Medulla oblongata (tissue), 1 donor: ENCODE data around the gene MAN1B1.

ENCODE experiments used
- DNase-seq: peaks from one replicate; pipeline ENCODE4 v3.0.0-alpha.2; 2015; ENCODE audit errors: extremely low spot score

The MAN1B1 gene

GRCh38 chr9:137084526-137084925, 2.3 kb upstream of the MAN1B1 start:
- DNase-seq: no peak

GRCh38 chr9:137085920-137086530, 760 bp upstream of the MAN1B1 start:
- no peak for DNase-seq

DNA sequence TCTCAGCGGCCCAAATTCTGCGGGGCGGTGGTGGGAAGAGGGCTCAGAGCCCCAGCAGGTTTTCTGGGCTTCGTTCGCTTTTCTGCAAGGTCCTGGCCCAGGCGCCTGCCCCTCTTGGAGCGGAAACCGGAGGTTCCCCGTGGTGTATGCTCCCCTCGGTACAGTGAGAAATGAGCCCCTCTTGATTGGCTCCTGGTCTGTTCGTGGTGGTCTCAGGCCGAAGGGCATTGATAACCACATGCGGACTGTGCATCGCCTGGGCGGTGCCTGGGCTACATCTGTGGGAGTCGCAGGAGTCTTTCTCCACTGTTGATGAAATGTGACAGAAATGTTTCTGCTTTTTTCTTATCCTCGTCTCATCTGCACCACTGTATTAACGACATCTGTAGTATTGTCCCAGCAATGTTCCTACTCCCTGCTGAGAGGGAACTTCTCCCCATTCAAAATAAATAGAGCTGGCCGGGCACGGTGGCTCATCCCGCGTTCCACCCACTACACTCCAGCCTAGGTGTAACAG, 682 bp downstream of the MAN1B1 start:
- no peak for DNase-seq

DNA sequence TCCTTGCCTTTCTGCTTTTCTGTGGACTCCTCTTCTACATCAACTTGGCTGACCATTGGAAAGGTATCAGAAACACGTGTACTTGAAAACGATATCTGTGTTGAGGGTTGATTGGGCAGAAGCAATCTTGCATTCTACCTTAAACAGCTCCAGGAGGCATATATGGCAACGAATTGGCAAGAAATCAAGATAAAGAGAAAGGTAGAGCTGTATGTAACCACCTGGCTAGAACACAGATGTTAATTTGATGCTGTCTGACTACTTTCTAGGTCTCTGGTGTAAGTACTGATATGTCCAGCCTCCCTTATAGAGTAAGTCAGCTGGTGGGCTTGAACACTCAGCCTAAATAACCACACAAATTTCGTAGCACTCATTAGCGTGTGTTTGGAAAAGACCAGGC, 1.3 kb downstream of the MAN1B1 start:
- no peak for DNase-seq

- DNase-seq: no peak
Measured at GRCh38 chr9:137089232-137089947, 2.6 kb downstream of the MAN1B1 start.

DNA sequence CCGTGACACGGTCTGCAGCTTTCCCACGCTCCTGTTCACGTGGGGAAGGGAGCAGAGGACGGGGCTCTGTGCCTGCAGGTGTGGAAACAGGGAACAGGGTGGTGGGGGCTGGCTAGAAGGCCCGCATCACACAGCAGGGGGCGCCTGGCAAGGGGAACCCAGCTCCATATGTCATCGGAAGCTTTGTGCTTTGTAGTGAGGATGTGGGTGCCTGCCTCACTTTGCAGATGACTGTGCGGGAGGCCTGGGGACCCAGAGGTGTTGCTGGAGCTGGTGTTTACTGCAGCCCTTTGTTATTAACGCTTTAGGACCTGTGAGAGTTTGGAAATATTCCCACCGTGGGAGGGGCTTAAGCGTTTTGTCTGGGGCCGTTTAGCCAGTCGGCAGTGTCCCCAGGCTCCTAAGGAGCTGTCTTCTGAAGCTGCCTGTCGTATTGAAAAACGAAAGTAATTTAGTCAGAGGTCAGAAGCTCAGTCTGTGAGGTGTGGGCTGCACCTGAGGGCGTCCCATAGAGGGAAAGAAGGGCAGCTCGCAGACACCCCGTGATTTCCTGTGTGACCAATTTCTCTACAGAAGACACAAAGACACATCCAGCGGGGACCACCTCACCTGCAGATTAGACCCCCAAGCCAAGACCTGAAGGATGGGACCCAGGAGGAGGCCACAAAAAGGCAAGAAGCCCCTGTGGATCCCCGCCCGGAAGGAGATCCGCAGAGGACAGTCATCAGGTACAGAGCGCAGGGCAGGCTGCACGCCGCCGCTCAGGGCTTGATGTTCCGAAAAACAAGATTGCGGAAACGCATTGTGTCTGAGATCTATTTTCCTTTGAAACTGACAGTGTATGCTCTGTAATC, 9.1 kb downstream of the MAN1B1 start:
- DNase-seq: no peak

- no peak for DNase-seq
Measured at GRCh38 chr9:137096785-137097546, 10.2 kb downstream of the MAN1B1 start.

GRCh38 chr9:137097761-137098462, 11.1 kb downstream of the MAN1B1 start:
- DNase-seq: no peak

DNA sequence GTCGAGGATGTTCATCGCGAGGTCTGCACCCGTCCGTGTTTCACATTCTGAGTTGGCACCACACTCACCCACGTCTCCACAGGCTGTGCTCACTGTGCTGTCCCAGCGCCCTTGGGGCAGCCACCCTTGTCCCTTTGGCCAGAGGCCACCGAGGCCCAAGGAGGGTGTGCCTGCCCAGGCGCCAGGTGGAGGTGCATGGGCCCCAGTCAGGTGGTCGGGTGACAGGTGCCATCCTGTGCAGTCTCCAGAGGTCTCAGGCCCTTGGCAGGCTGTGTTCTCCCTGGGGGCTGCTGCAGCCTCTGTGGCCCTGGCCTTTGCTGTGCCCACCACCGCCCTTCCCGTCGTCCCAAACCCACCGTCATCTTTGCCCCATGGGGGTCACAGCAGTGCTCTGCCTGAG, 12.4 kb downstream of the MAN1B1 start:
- no peak for DNase-seq

DNA sequence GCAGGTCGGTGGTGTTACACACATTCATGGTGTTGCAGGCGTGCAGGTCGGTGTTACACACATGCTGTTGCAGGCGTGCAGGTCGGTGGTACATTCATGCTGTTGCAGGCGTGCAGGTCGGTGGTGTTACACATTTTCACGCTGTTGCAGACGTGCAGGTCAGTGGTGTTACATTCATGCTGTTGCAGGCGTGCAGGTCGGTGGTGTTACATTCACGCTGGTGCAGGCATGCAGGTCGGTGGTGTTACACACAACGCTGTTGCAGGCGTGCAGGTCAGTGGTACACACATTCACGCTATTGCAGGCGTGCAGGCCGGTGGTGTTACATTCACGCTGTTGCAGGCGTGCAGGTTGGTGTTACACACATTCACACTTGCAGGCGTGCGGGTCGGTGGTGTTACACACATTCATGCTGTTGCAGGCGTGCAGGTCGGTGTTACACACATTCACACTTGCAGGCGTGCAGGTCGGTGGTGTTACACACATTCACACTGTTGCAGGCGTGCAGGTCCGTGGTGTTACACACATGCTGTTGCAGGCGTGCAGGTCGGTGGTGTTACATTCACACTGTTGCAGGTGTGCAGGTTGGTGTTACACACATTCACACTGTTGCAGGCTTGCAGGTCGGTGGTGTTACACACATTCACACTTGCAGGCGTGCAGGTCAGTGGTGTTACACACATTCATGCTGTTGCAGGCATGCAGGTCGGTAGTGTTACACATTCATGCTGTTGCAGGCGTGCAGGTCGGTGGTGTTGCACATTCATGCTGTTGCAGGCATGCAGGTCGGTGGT, 16.6 kb downstream of the MAN1B1 start:
- DNase-seq: no peak

DNA sequence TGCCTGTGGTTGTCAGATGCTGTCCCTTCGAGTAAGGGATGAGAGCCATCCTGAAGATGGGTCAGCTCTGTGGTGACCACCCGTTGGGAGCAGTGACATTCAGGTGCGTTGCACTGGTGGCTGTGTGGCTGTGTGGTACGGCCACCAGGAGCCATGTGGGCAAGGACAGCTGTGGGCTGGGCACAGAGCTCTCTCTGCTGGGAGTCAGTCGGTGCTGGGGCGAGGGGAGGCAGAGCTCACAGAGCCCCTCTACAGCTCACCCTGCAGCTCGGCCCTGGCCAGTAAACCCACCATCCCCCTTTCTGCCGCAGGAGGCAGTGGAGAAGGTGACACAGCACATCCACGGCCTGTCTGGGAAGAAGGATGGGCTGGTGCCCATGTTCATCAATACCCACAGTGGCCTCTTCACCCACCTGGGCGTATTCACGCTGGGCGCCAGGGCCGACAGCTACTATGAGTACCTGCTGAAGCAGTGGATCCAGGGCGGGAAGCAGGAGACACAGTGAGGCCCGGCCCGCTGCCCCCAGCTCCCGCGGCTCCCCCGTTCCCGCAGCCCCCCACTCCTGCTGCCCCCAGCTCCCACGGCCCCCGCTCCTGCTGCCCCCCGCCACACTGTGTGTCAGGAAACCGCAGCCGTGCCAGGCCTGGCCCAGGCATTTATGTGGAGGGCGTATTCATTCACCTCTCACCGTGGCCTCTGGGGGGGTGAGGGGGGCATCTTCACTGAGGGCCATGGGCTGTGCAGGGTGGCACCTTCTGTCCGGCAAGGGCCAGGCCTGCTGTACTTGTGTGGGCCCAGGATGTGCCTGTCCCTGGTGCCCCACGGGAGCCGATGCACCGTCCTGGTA, 19.3 kb downstream of the MAN1B1 start:
- no peak for DNase-seq

GRCh38 chr9:137106662-137107250, 20.0 kb downstream of the MAN1B1 start:
- no peak for DNase-seq

DNA sequence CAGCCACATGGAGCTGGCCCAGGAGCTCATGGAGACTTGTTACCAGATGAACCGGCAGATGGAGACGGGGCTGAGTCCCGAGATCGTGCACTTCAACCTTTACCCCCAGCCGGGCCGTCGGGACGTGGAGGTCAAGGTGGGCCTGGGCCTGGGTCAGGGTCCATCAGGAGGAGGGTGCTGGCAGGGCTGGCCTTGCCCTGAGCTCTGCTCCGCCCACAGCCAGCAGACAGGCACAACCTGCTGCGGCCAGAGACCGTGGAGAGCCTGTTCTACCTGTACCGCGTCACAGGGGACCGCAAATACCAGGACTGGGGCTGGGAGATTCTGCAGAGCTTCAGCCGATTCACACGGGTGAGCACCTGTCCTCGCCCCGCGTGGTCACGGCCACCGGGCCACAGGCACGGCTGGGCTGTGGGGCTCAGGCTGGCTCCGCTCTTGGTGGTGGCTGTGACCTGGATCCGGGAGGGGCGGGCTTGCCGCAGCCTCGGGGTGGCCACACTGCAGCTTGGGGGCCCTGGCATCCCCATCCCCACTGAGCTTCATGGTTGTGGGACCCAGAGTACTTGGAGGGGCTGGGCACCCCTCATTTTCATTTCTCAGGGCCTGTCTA, 20.6 kb downstream of the MAN1B1 start:
- DNase-seq: no peak

DNA sequence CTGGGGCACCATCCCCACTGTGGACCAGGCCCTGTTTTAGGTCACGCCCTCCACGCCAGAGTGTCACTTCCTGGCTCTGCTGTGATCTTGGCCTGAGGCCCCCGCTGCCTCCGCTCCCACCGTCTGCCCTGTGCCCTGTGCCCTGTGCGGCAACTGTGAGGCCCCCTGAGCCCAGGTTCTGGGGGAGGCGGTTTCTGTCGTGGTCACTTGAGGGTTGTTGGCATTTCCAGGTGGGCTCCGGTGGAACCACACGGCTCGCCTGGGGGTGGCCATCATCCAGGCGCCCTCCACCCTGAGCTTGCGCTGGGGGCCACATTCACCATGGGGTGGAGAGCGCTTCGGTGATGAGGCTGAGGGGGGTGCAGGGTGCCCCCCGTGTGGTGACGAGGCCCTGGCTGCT, 21.2 kb downstream of the MAN1B1 start:
- DNase-seq: no peak

DNA sequence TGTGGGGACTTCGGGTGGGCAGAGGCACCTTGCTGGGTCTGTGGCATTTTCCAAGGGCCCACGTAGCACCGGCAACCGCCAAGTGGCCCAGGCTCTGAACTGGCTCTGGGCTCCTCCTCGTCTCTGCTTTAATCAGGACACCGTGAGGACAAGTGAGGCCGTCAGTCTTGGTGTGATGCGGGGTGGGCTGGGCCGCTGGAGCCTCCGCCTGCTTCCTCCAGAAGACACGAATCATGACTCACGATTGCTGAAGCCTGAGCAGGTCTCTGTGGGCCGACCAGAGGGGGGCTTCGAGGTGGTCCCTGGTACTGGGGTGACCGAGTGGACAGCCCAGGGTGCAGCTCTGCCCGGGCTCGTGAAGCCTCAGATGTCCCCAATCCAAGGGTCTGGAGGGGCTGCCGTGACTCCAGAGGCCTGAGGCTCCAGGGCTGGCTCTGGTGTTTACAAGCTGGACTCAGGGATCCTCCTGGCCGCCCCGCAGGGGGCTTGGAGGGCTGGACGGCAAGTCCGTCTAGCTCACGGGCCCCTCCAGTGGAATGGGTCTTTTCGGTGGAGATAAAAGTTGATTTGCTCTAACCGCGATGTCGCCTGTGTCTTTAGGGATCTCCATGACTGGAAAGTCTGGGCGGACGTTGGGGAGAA, 21.9 kb downstream of the MAN1B1 start:
- no peak for DNase-seq

DNA sequence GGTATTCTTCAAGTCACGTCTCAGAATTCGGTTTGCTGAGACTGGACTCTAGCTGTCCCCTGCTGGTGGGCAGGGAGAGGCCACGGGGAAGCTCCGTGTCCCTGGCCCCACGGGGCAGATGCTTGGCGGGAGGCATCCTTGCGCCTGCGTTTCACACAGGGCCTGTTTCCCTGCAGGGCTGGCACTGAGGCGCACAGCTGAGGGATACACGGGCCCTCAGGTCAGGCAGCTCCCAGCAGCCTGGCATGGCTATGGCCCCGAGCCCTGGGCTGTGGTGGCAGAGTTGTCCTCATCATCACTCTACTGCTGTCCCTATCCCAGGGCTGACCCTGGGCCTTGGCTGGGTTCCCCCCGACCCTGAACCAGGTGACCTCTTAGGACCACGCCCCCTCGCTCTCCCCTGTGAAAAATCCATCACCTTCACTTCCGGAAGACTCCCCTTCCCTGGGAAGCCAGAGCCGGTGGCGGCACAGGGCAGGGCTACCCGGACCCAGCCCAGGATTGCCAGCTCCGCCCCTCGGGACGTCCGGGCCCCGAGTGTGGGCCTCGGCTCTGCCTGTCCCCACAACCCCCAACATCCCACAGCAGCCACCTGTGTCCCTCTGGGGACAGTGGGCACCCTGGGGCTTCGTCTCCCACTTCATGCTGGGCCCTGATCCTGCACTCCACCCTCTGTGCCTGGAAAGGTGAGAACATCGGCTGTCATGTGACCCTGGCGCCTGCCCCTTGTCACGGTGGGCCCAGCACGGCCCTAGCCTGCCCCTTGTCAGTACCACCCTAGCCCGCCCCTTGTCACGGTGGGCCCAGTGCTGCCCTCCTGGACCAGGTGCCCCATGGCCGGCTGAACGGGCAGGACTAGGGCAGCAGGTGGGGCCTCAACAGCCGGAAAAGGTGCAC, 22.7 kb downstream of the MAN1B1 start:
- no peak for DNase-seq
